GM18907 (cell line): Measurements from ENCODE around the gene TMEM30B.

Experiments
- ATAC-seq: cut with Tn5 transposase; IDR thresholded peaks from one replicate; pipeline ENCODE4 v1.9.1; 2021; ENCODE audit warnings: mild to moderate bottlenecking, moderate library complexity; ENCODE audit not compliant: unreplicated experiment

The TMEM30B gene

DNA sequence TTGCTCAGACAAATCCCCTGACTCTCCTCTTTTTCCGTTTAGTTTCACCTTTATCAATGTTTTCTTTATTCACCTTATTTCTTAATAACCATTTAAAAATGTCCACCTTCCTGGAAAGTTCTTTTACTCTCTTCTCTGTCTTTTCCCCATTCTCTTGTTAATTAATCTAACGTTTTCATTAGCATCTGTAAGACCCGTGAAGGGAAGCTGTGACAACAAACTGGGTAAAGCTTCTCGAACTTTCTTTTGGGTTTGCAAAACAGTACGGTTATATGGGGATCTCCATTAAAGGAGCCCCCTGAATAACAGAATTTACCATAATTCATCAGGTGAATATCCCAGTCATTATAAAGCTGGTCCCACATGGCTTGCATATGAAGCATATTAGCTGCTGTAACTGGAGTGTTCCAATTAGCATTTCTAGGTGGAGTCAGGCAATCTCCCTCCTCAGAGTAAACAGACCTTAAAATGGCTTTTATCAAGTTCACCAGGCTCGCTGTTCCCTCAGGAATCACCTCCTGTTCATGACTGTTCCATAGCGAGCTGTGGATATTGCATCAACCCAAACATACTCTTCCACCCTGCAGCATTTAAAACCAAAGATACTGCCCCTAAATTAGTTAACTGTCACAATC, 42.4 kb downstream of the TMEM30B start:
- no peak for ATAC-seq

GRCh38 chr14:61234215-61234916, 46.8 kb downstream of the TMEM30B start:
- ATAC-seq = no peak

DNA sequence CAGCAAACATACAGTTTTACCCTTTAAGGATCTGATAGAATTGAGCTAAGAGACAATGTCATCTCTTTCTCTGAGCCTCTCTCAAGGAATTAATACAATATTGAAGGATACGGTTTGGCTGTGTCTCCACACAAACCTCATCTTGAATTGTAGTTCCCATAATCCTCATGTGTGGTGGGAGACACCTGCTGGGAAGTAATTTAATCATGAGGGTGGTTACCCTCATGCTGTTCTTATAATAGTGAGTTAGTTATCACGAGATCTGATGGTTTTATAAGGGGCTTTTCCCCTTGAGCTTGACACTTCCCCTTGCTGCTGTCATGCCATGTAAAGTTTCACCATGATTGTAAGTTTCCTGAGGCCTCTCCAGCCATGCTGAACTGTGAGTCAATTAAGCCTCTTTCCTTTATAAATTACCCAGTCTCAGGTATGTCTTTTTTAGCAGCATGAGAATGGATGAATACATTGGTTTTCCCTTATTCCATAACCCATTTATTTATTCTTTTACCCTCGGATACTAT, 47.6 kb downstream of the TMEM30B start:
- no peak for ATAC-seq

GRCh38 chr14:61231810-61232209, 49.3 kb downstream of the TMEM30B start:
- ATAC-seq = no peak

- ATAC-seq = no peak
These were observed 51.2 kb downstream of the TMEM30B start for GRCh38 chr14:61229981-61230380.

DNA sequence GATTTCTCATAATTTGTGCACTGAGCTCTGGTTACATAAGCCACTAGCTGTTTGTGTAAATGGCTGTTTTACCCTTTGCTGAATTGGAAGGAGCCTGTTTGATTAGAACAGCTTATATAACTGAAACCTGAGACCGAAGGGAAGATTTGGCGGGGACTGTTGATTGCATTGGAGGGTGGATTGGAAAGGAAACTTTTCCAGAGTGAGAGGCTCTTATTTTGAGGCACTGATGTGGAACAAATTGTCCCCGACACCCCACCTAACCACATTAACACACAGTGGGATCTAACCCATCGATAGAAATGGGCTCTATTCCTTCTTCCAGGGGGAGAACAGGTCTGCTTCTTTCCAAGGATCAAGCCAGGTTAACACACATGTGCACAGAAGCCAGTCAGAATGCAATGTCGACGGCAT, 51.7 kb downstream of the TMEM30B start:
- ATAC-seq = no peak

GRCh38 chr14:61227884-61228591, 53.1 kb downstream of the TMEM30B start:
- ATAC-seq = no peak
